Endothelial cell (in vitro differentiated cells): Measurements from ENCODE around the gene CACNA1I. TPM values are rescaled to one million over a fixed set of nuclear protein-coding genes. Genes with fewer than 3 reads are reported as not detected.

Source experiments
- DNase-seq: peaks from one replicate; pipeline ENCODE4 v3.0.0; 2021; ENCODE audit warnings: low spot score
- H3K27ac Mint-ChIP-seq: one replicate; pipeline ENCODE4 v1.8.0; 2021; ENCODE audit warnings: mixed read lengths, inconsistent platforms; ENCODE audit not compliant: unreplicated experiment
- H3K27me3 Mint-ChIP-seq: one replicate; pipeline ENCODE4 v1.8.0; 2021; ENCODE audit warnings: mild to moderate bottlenecking, moderate library complexity, mixed read lengths, inconsistent platforms; ENCODE audit not compliant: unreplicated experiment
- H3K36me3 Mint-ChIP-seq: one replicate; pipeline ENCODE4 v1.8.0; 2021; ENCODE audit warnings: mild to moderate bottlenecking, low read depth, mixed read lengths, inconsistent platforms; ENCODE audit not compliant: unreplicated experiment
- H3K4me1 Mint-ChIP-seq: one replicate; pipeline ENCODE4 v1.8.0; 2021; ENCODE audit warnings: mild to moderate bottlenecking, mixed read lengths, inconsistent platforms; ENCODE audit not compliant: unreplicated experiment
- H3K4me3 Mint-ChIP-seq: one replicate; pipeline ENCODE4 v1.8.0; 2021; ENCODE audit warnings: mild to moderate bottlenecking, mixed read lengths, inconsistent platforms; ENCODE audit not compliant: unreplicated experiment
- H3K9me3 Mint-ChIP-seq: one replicate; pipeline ENCODE4 v1.8.0; 2021; ENCODE audit warnings: mixed read lengths, inconsistent platforms; ENCODE audit not compliant: unreplicated experiment
- total RNA-seq: library from RNA; stranded (reverse); fragmentation: NEBNext Ultra II Directional; extraction: Animal tissue kit (Norgen Biotek cat#: 25700); gene quantifications from one replicate; pipeline ENCODE4 v1.2.1, GENCODE V29; 2021; ENCODE audit not compliant: unreplicated experiment
- TF ChIP-seq, protein P1 (sequence below): fragments of 200-600 bp; sonication (generic); IDR thresholded peaks from one replicate; pipeline ENCODE4 v1.5.0; 2021; ENCODE audit warnings: antibody characterized with exemption; ENCODE audit not compliant: unreplicated experiment

CACNA1I gene
- total RNA-seq, 1 donor from 2014 or later = 0.10 TPM

DNA sequence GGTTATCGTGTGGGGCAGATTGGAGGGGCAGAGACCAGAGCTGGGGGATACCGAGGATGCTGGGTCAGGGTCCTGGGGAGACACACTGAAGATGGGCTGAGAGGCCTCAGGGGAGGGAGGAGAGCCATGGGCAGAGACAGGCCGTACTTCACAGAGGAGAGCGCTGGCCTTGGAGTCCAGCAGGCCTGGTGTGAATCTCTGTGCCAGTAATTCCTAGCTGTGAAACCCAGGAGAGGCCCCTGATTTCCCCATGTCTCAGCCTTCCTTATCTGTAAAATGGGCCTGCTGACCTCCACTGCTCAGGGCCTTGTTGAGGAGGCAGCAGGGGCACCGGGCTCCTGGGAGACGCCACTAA lies 23.4 kb downstream of the CACNA1I start:
- no peak for DNase-seq
- Mint-ChIP-seq H3K27ac (peak overlapping the region; percentile 19), H3K4me1 (peaks cover 5% of the 10 kb centered on the region), H3K9me3 (no peaks in the 10 kb centered on the region), H3K36me3 (no peaks in the 10 kb centered on the region), H3K27me3 (peaks cover 12% of the 10 kb centered on the region), H3K4me3 (no peak overlapping the region)
- TF ChIP-seq, protein P1, sequence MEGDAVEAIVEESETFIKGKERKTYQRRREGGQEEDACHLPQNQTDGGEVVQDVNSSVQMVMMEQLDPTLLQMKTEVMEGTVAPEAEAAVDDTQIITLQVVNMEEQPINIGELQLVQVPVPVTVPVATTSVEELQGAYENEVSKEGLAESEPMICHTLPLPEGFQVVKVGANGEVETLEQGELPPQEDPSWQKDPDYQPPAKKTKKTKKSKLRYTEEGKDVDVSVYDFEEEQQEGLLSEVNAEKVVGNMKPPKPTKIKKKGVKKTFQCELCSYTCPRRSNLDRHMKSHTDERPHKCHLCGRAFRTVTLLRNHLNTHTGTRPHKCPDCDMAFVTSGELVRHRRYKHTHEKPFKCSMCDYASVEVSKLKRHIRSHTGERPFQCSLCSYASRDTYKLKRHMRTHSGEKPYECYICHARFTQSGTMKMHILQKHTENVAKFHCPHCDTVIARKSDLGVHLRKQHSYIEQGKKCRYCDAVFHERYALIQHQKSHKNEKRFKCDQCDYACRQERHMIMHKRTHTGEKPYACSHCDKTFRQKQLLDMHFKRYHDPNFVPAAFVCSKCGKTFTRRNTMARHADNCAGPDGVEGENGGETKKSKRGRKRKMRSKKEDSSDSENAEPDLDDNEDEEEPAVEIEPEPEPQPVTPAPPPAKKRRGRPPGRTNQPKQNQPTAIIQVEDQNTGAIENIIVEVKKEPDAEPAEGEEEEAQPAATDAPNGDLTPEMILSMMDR = no peak

GRCh38 chr22:39594411-39594810 lies 23.9 kb downstream of the CACNA1I start:
- Mint-ChIP-seq H3K36me3 (no peaks in the 10 kb centered on the region), H3K9me3 (no peaks in the 10 kb centered on the region), H3K4me1 (peaks cover 5% of the 10 kb centered on the region), H3K4me3 (no peak overlapping the region), H3K27me3 (peaks cover 12% of the 10 kb centered on the region), H3K27ac (no peak overlapping the region)
- TF ChIP-seq, protein P1 = no peak
- DNase-seq = no peak

DNA sequence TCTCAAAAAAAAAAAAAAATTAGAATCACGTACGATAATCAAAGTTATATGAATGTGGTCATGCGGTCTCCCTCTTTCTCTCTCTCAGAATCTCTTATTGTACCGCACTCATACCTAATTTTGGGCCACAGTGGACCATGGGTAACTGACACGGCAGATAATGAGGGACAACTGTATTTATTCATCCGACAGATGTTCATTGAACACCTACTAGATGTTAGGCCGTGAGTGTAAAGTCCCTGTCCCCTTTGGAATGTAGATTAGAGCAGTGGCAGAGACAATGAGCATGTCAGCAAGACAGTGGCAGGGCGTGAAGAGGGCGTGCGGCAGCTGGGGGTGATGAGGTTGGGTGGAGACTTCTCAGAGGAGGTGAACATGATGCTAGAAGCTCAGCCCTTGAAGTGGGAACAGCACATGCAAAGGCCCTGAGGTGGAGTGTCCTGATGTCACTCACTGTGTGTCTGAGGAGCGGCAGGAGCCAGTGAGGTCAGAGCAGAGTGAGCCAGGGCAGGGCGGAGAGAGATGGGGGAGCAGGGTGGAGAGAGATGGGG lies 25.1 kb downstream of the CACNA1I start:
- DNase-seq = no peak
- H3K4me3 Mint-ChIP-seq = no peak overlapping the region
- no peaks in the 10 kb centered on the region for H3K36me3 Mint-ChIP-seq
- no peaks in the 10 kb centered on the region for H3K9me3 Mint-ChIP-seq
- H3K27me3 Mint-ChIP-seq = peaks cover 12% of the 10 kb centered on the region
- TF ChIP-seq, protein P1 = no peak
- H3K4me1 Mint-ChIP-seq = peaks cover 5% of the 10 kb centered on the region
- H3K27ac Mint-ChIP-seq = no peak overlapping the region

- Mint-ChIP-seq H3K4me3 (no peak overlapping the region), H3K27ac (no peak overlapping the region), H3K27me3 (peaks cover 12% of the 10 kb centered on the region), H3K36me3 (no peaks in the 10 kb centered on the region), H3K9me3 (peaks cover 4% of the 10 kb centered on the region), H3K4me1 (peaks cover 5% of the 10 kb centered on the region)
- DNase-seq = no peak
- TF ChIP-seq, protein P1 = no peak
These were observed 26.0 kb downstream of the CACNA1I start for GRCh38 chr22:39596601-39597000.

GRCh38 chr22:39597236-39597869 lies 26.8 kb downstream of the CACNA1I start:
- Mint-ChIP-seq H3K9me3 (peaks cover 4% of the 10 kb centered on the region), H3K4me3 (no peak overlapping the region), H3K27ac (no peak overlapping the region), H3K4me1 (peaks cover 5% of the 10 kb centered on the region), H3K36me3 (no peaks in the 10 kb centered on the region), H3K27me3 (peaks cover 10% of the 10 kb centered on the region)
- TF ChIP-seq, protein P1 = no peak
- no peak for DNase-seq
